Dendritic cell treated with granulocyte-macrophage colony-stimulating factor and Interleukin-4, amounts not matched to agents 40 ng/mL and 50 ng/mL, for 4 days (primary cell): ENCODE results near the gene KCNMB1.

Experiments
- H3K27ac Mint-ChIP-seq: one replicate; pipeline ENCODE4 v1.8.0; 2022; ENCODE audit warnings: mild to moderate bottlenecking, mixed read lengths
- H3K27me3 Mint-ChIP-seq: one replicate; pipeline ENCODE4 v1.8.0; 2022; ENCODE audit warnings: mild to moderate bottlenecking, mixed read lengths
- H3K36me3 Mint-ChIP-seq: one replicate; pipeline ENCODE4 v1.8.0; 2022; ENCODE audit warnings: low read depth, mixed read lengths
- H3K4me1 Mint-ChIP-seq: one replicate; pipeline ENCODE4 v1.8.0; 2022; ENCODE audit warnings: low read depth, mixed read lengths
- H3K4me3 Mint-ChIP-seq: one replicate; pipeline ENCODE4 v1.8.0; 2022; ENCODE audit warnings: mild to moderate bottlenecking, moderate library complexity, mixed read lengths
- H3K9me3 Mint-ChIP-seq: one replicate; pipeline ENCODE4 v1.8.0; 2022; ENCODE audit warnings: mixed read lengths
- intact Hi-C: fragments of 100-400 bp; cut with micrococcal nuclease; formaldehyde crosslinking; loops from one replicate; pipeline ENCODE4 v1.15.0; 2022

Gene KCNMB1

DNA sequence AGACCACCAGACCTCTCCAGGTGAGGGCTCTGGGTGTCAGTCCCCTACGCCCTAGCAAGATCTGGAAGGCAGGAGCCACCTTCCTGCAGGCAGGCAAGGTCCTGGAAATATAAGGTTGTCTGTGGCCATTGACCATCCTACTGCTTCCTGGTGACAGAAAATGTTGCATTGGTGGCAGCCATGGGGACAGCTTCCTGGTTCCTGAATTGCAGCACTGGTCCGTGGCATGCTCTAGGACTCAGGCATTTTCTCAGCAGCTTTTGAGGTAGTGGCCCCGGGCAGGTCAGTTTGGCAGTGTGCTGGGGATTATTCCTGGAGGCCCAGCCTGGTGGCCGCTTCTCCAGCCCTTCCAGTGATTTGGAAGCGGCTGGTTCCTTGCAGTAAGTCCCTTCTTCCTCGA lies 36.6 kb upstream of the KCNMB1 start:
- Mint-ChIP-seq H3K4me3 (no peak overlapping the region), H3K27me3 (peaks cover 10% of the 10 kb centered on the region)
- intact Hi-C loops = loop anchor here (10.0 kb wide), 1 partner anchor 321 kb away; the partner anchor contains the start of gene FOXI1

GRCh38 chr5:170424629-170425028 lies 35.5 kb upstream of the KCNMB1 start:
- Mint-ChIP-seq H3K4me3 (no peak overlapping the region), H3K4me1 (peaks cover 23% of the 10 kb centered on the region), H3K27me3 (peaks cover 7% of the 10 kb centered on the region), H3K27ac (no peak overlapping the region), H3K36me3 (no peaks in the 10 kb centered on the region), H3K9me3 (no peaks in the 10 kb centered on the region)
- intact Hi-C loops = loop anchor here (5.0 to 10.0 kb wide), 2 partner anchors 157 to 320 kb away; partner anchors contain the start of gene FOXI1

More for the DNA sequence above, 36.6 kb upstream of the KCNMB1 start:
- Mint-ChIP-seq H3K27ac (no peak overlapping the region), H3K36me3 (no peaks in the 10 kb centered on the region), H3K4me1 (peaks cover 20% of the 10 kb centered on the region), H3K9me3 (no peaks in the 10 kb centered on the region)

GRCh38 chr5:170423692-170424091 lies 34.5 kb upstream of the KCNMB1 start:
- Mint-ChIP-seq H3K4me3 (no peak overlapping the region), H3K4me1 (peaks cover 28% of the 10 kb centered on the region), H3K9me3 (no peaks in the 10 kb centered on the region), H3K27me3 (peaks cover 10% of the 10 kb centered on the region), H3K36me3 (no peaks in the 10 kb centered on the region), H3K27ac (no peak overlapping the region)
- intact Hi-C loops = loop anchor here (5.0 to 10.0 kb wide), 2 partner anchors 156 to 319 kb away; partner anchors contain the start of gene FOXI1

DNA sequence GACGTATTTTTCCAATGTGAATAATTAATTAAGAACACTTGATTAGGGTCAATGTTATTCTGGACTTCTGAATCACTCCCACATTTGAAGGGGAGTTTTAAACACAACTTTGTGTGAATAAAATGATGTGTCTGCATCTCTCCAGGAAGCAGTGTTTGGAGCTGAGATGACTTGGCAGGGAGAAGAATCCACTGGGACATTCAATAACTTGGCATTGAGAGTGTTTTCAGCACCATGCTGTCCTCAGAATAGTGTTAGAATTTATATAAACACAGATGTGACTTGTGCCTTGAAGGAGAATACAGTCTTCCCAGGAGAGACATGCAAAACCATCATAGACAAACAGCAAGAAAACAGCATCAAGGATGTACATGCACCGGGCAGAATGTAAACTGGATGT lies 32.7 kb upstream of the KCNMB1 start:
- H3K36me3 Mint-ChIP-seq = no peaks in the 10 kb centered on the region
- H3K4me1 Mint-ChIP-seq = peaks cover 22% of the 10 kb centered on the region
- intact Hi-C loops = loop anchor here (1.0 to 10.0 kb wide), 3 partner anchors 155 to 317 kb away; partner anchors contain the start of gene FOXI1
- no peaks in the 10 kb centered on the region for H3K9me3 Mint-ChIP-seq
- no peak overlapping the region for H3K4me3 Mint-ChIP-seq
- no peak overlapping the region for H3K27ac Mint-ChIP-seq
- peaks cover 11% of the 10 kb centered on the region for H3K27me3 Mint-ChIP-seq

GRCh38 chr5:170420806-170421412 lies 31.7 kb upstream of the KCNMB1 start:
- Mint-ChIP-seq H3K4me3 (no peak overlapping the region), H3K36me3 (no peaks in the 10 kb centered on the region), H3K4me1 (peaks cover 22% of the 10 kb centered on the region), H3K27ac (no peak overlapping the region), H3K9me3 (no peaks in the 10 kb centered on the region), H3K27me3 (peaks cover 11% of the 10 kb centered on the region)
- intact Hi-C loops = loop anchor here (1.0 to 10.0 kb wide), 3 partner anchors 154 to 316 kb away; partner anchors contain the start of gene FOXI1

DNA sequence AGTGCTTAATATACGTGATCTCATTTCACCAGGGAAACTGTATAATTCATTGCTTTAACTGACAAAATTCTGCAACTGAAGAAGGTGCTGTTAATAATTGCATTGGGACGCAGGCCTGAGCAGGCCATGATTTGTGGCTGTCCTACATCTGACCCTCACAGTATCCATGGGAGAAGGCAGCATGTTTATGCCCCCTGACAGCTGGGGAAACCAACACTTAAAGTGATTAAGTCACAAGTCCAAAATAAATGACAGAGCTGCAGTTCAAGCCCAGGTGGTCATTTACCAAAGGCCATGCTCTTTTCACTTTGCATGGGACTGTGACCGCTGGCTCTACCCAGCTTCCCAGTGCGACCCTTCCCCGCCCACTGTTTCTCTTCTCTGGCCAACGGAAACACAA lies 30.5 kb upstream of the KCNMB1 start:
- H3K9me3 Mint-ChIP-seq = no peaks in the 10 kb centered on the region
- peaks cover 15% of the 10 kb centered on the region for H3K4me1 Mint-ChIP-seq
- H3K27ac Mint-ChIP-seq = no peak overlapping the region
- H3K4me3 Mint-ChIP-seq = no peak overlapping the region
- H3K27me3 Mint-ChIP-seq = peaks cover 11% of the 10 kb centered on the region
- intact Hi-C loops = loop anchor here (5.0 to 10.0 kb wide), 2 partner anchors 152 to 315 kb away; partner anchors contain the start of gene FOXI1
- H3K36me3 Mint-ChIP-seq = no peaks in the 10 kb centered on the region

- no peak overlapping the region for H3K4me3 Mint-ChIP-seq
- H3K9me3 Mint-ChIP-seq = no peaks in the 10 kb centered on the region
- H3K4me1 Mint-ChIP-seq = peaks cover 15% of the 10 kb centered on the region
- peaks cover 11% of the 10 kb centered on the region for H3K27me3 Mint-ChIP-seq
- intact Hi-C loops = no loop called here
- no peak overlapping the region for H3K27ac Mint-ChIP-seq
- H3K36me3 Mint-ChIP-seq = no peaks in the 10 kb centered on the region
These were observed 29.6 kb upstream of the KCNMB1 start for GRCh38 chr5:170418736-170419135.

DNA sequence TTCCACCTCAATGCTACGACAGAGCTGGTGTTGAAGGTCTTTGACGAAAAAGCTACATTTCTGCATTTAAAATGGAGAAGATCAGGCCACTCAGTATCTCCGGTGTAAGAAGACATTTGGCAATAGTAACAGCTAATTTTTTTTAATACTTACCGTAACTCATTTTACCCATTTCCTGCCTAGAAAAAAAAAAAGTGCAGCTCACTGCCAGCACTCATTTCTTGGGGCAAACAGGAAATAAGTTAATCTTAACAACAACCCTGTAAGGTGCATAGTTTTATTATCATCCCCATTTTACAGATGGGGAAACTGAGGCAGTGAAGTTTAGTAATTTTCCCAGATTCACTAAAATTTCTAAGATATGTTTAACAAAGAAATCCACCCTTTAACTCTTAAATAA lies 27.4 kb upstream of the KCNMB1 start:
- no peak overlapping the region for H3K4me3 Mint-ChIP-seq
- peaks cover 7% of the 10 kb centered on the region for H3K27me3 Mint-ChIP-seq
- H3K27ac Mint-ChIP-seq = no peak overlapping the region
- peaks cover 19% of the 10 kb centered on the region for H3K4me1 Mint-ChIP-seq
- no peaks in the 10 kb centered on the region for H3K36me3 Mint-ChIP-seq
- intact Hi-C loops = no loop called here
- H3K9me3 Mint-ChIP-seq = no peaks in the 10 kb centered on the region

- intact Hi-C loops = no loop called here
These were observed 25.6 kb upstream of the KCNMB1 start for GRCh38 chr5:170414786-170415185.

DNA sequence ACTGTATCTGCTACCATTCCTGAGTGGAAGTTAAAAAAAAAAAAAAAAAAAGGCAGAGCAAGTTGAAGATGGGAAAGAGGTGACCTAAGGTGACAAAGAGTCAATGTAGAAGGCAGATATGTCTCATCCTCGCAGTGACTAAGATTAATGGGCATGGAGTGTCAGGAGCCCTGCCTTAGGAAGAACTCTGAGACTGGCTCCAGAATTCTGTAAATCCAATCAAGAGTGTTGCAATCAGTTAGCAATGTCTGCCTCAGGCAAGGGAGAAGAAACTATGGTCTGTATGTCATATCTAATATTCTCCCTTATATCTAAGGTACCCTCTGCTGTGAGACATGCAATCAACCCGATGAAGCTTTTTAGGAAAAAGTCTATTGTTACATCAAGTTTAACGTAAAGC lies 24.7 kb upstream of the KCNMB1 start:
- no peaks in the 10 kb centered on the region for H3K36me3 Mint-ChIP-seq
- H3K9me3 Mint-ChIP-seq = no peaks in the 10 kb centered on the region
- intact Hi-C loops = no loop called here
- peaks cover 5% of the 10 kb centered on the region for H3K27me3 Mint-ChIP-seq
- H3K27ac Mint-ChIP-seq = no peak overlapping the region
- H3K4me1 Mint-ChIP-seq = peaks cover 26% of the 10 kb centered on the region
- no peak overlapping the region for H3K4me3 Mint-ChIP-seq

More at GRCh38 chr5:170414786-170415185, 25.6 kb upstream of the KCNMB1 start:
- Mint-ChIP-seq H3K36me3 (no peaks in the 10 kb centered on the region), H3K4me3 (no peak overlapping the region), H3K9me3 (no peaks in the 10 kb centered on the region), H3K27ac (no peak overlapping the region), H3K4me1 (peaks cover 23% of the 10 kb centered on the region), H3K27me3 (peaks cover 7% of the 10 kb centered on the region)

DNA sequence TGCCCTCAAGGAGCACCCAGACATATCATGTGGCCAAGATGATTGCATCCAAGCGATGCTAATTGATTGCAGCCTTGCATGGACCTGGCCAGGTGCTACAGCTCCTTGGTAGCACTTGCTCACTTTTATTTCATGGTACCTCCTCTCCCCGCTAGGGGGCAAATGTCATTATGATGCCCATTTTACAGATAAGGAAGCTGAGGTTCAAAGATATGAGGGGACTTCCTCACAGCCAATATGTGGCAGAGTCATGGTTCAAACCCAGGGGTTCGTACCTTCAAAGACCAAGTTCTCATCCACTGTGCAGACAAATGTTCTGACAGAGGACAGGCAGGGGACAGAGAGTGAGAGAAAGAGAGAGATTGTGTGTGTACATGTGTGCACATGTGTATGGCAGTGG lies 21.9 kb upstream of the KCNMB1 start:
- Mint-ChIP-seq H3K4me3 (no peak overlapping the region), H3K4me1 (peaks cover 36% of the 10 kb centered on the region), H3K36me3 (no peaks in the 10 kb centered on the region), H3K27me3 (no peaks in the 10 kb centered on the region), H3K27ac (no peak overlapping the region), H3K9me3 (no peaks in the 10 kb centered on the region)
- intact Hi-C loops = no loop called here

GRCh38 chr5:170410401-170410800 lies 21.2 kb upstream of the KCNMB1 start:
- Mint-ChIP-seq H3K27me3 (no peaks in the 10 kb centered on the region), H3K4me3 (no peak overlapping the region), H3K9me3 (no peaks in the 10 kb centered on the region), H3K27ac (no peak overlapping the region), H3K4me1 (peaks cover 43% of the 10 kb centered on the region), H3K36me3 (no peaks in the 10 kb centered on the region)
- intact Hi-C loops = no loop called here

GRCh38 chr5:170408877-170409660 lies 19.9 kb upstream of the KCNMB1 start:
- intact Hi-C loops = no loop called here
- Mint-ChIP-seq H3K9me3 (no peaks in the 10 kb centered on the region), H3K4me1 (peaks cover 45% of the 10 kb centered on the region), H3K36me3 (no peaks in the 10 kb centered on the region), H3K4me3 (no peak overlapping the region), H3K27ac (no peak overlapping the region), H3K27me3 (no peaks in the 10 kb centered on the region)

- Mint-ChIP-seq H3K27ac (no peak overlapping the region), H3K9me3 (no peaks in the 10 kb centered on the region), H3K4me1 (peaks cover 45% of the 10 kb centered on the region), H3K36me3 (no peaks in the 10 kb centered on the region), H3K27me3 (no peaks in the 10 kb centered on the region), H3K4me3 (no peak overlapping the region)
- intact Hi-C loops = no loop called here
These were observed 19.1 kb upstream of the KCNMB1 start for GRCh38 chr5:170408226-170408625.
